GM13976 (cell line): ENCODE results near the gene MEOX2.

Experiments
- DNase-seq: peaks from one replicate; pipeline ENCODE4 v3.0.0; 2012; ENCODE audit warnings: low spot score
- CTCF ChIP-seq: IDR thresholded peaks from 2 replicates; pipeline ENCODE4 v1.5.1; 2012; ENCODE audit warnings: borderline replicate concordance, mild to moderate bottlenecking; ENCODE audit not compliant: insufficient read depth; ENCODE audit errors: extremely low read depth, missing control alignments, control extremely low read depth
- in situ Hi-C: fragments of 300-500 bp; cut with MboI; formaldehyde crosslinking; loops from one replicate; pipeline ENCODE4 v1.12.0; 2022; ENCODE audit warnings: low sequenced_read_pairs, mixed read lengths, inconsistent platforms; ENCODE audit not compliant: unreplicated experiment

Gene MEOX2

DNA sequence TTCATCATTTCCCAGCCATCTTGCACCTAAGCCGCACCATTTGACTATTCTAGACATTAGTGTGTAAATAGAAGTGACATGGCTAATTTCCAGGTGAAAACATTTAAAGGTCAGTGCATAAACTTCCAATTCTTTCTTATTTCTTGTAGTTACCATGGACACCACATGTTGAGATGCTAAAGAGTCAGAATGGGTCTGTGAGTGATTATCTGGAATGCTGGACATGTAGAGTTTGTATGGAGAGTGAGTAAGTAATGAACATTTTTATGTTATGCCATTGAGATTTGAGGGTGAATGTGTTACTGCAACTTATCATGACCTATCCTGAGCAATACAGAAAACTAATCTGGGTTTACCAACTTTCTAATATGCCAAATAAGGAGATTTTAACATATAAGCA, 60.4 kb downstream of the MEOX2 start:
- in situ Hi-C loops: no loop called here
- no peak for TF ChIP-seq CTCF
- no peak for DNase-seq

DNA sequence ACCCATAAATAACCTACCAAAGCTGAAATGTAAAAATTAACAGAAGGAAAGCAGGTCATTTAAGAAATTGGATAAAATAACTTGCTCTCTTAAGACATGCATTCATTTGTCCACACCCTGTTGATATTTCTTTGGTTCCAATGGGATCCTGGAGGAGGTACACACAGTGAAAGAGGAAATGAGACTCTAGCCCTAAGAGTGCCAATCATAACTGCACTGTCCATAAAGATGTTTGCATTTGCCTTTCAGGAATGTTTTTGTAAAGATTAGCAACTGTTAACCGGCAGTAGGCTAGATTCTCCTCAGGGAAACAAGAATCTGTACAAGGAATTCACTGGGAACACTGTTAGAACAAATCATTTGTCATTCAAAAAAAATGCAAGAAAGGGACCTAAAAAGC, 61.0 kb downstream of the MEOX2 start:
- no peak for TF ChIP-seq CTCF
- no peak for DNase-seq
- in situ Hi-C loops: no loop called here

GRCh38 chr7:15621468-15621867, 65.0 kb downstream of the MEOX2 start:
- no peak for TF ChIP-seq CTCF
- no peak for DNase-seq
- in situ Hi-C loops: no loop called here

DNA sequence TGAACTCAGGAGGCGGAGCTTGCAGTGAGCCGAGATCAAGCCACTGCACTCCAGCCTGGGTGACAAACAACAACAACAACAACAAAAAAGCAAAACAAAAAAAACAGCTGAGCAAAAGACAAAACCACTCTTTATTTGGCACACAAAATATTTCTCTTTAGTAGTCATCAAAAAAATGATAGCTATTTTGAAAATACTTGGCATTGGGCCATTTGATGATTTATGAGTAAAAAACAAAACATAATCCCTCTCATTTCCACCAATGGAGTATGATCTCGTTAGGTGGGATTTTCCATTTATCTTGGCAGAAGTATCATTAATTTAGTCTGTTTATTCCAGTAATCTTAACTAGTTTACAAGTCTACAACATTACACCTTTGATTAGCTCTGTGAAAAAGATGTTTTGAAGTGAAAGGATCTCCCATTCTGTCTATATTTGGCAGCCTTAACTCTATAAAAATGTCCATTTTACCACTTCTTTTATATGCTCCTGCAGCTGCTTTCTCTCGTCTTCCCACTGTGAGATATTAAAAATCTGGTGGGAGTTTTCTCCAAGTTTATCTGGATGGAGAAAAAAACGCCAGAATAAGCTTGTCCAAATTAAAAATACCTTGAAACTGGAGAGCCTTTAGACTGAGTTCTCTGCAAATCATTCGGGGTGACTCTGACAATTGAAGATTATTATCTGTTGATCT, 65.8 kb downstream of the MEOX2 start:
- no peak for TF ChIP-seq CTCF
- no peak for DNase-seq
- in situ Hi-C loops: no loop called here

- in situ Hi-C loops: no loop called here
- TF ChIP-seq CTCF: no peak
- DNase-seq: no peak
Measured at GRCh38 chr7:15618275-15618674, 68.2 kb downstream of the MEOX2 start.

- in situ Hi-C loops: no loop called here
- no peak for TF ChIP-seq CTCF
- no peak for DNase-seq
Measured at GRCh38 chr7:15612205-15612604, 74.3 kb downstream of the MEOX2 start.
